H1 (cell line): Measurements from ENCODE around the gene GIPC2. TPM values are rescaled to one million over a fixed set of nuclear protein-coding genes. Genes with fewer than 3 reads are reported as not detected.

Experiments
- CTCF ChIA-PET: fragments of 300-600 bp; sonication (Branson Sonifier 250); formaldehyde crosslinking; loops from one replicate; lab custom pipeline; 2021; ENCODE audit not compliant: partially characterized antibody; lab: Charles Lee
- POLR2A ChIA-PET: fragments of 300-600 bp; sonication (Branson Sonifier 250); formaldehyde crosslinking; loops from one replicate; lab custom pipeline; 2021; ENCODE audit warnings: inconsistent platforms; ENCODE audit not compliant: partially characterized antibody; lab: Charles Lee
- DNase-seq, 2 experiments: peaks; one replicate each; pipeline versions ENCODE4 v3.0.0 to v3.0.0-alpha.2; 2010 to 2022; ENCODE audit warnings: low spot score in 2 of 2, low read depth in 1 of 2, mixed read lengths in 1 of 2
- FAIRE-seq: peaks from 2 replicates; lab custom pipeline; 2011; peaks lifted over from hg19 to GRCh38; lab: Jason Lieb, UNC
- H2AFZ ChIP-seq: 2 replicates; pipeline ENCODE4 v1.8.1; 2012; ENCODE audit warnings: low read length, inconsistent platforms
- H2AK5ac ChIP-seq: 2 replicates; pipeline ENCODE4 v1.6.1; 2013; ENCODE audit warnings: low read depth, low read length
- H2BK120ac ChIP-seq: replicated peaks from 2 replicates; pipeline ENCODE3; 2013; ENCODE audit warnings: low read depth, low read length, inconsistent platforms
- H2BK12ac ChIP-seq: 2 replicates; pipeline ENCODE4 v1.6.1; 2013; ENCODE audit warnings: low read depth, low read length
- H2BK15ac ChIP-seq: 2 replicates; pipeline ENCODE4 v1.6.1; 2013; ENCODE audit warnings: low read length
- H2BK20ac ChIP-seq: 2 replicates; pipeline ENCODE4 v1.6.1; 2013; ENCODE audit warnings: low read length
- H2BK5ac ChIP-seq: 2 replicates; pipeline ENCODE4 v1.6.1; 2013; ENCODE audit warnings: low read depth, low read length
- H3K14ac ChIP-seq: 2 replicates; pipeline ENCODE4 v1.6.1; 2013; ENCODE audit warnings: inconsistent platforms; ENCODE audit not compliant: insufficient read length
- H3K18ac ChIP-seq: 2 replicates; pipeline ENCODE4 v1.6.1; 2013; ENCODE audit warnings: low read length; ENCODE audit errors: extremely low read depth
- H3K23ac ChIP-seq: 2 replicates; pipeline ENCODE4 v1.6.1; 2013; ENCODE audit warnings: inconsistent platforms; ENCODE audit not compliant: insufficient read length
- H3K23me2 ChIP-seq: 2 replicates; pipeline ENCODE4 v1.6.1; 2013; ENCODE audit warnings: low read depth, low read length
- H3K27ac ChIP-seq: 2 replicates; pipeline ENCODE4 v1.6.1; 2011; ENCODE audit warnings: low read depth, low read length, inconsistent platforms
- H3K27me3 ChIP-seq, 4 experiments: replicated peaks in 1 of 4; 1 replicate in 1 of 4; 2 replicates in 3 of 4; pipeline versions ENCODE4 v1.6.1 to v1.8.1; 2011 to 2013; ENCODE audit warnings: low read length in 3 of 4, mild to moderate bottlenecking in 3 of 4, inconsistent platforms in 2 of 4, mixed read lengths in 2 of 4, moderate library complexity in 1 of 4; ENCODE audit not compliant: control insufficient read depth in 3 of 4, insufficient read depth in 3 of 4; ENCODE audit errors: extremely low read depth in 1 of 4
- H3K36me3 ChIP-seq, 4 experiments: 2 replicates each; pipeline versions ENCODE4 v1.6.1 to v1.8.1; 2011 to 2013; ENCODE audit warnings: mild to moderate bottlenecking in 4 of 4, low read length in 3 of 4, moderate library complexity in 2 of 4, control low read depth in 1 of 4, inconsistent platforms in 1 of 4; ENCODE audit not compliant: insufficient read depth in 4 of 4, control insufficient read depth in 2 of 4
- H3K4ac ChIP-seq: replicated peaks from 2 replicates; pipeline ENCODE3; 2013; ENCODE audit warnings: low read length, low read depth, mixed read lengths, inconsistent platforms; ENCODE audit not compliant: insufficient read length
- H3K4me1 ChIP-seq, 4 experiments: replicated peaks in 1 of 4; 1 replicate in 1 of 4; 2 replicates in 3 of 4; pipeline versions ENCODE4 v1.6.1 to v1.8.1; 2011 to 2013; ENCODE audit warnings: low read length in 3 of 4, inconsistent platforms in 2 of 4, mixed read lengths in 1 of 4; ENCODE audit not compliant: insufficient read depth in 4 of 4, control insufficient read depth in 3 of 4
- H3K4me2 ChIP-seq, 2 experiments: 2 replicates each; pipeline versions ENCODE4 v1.6.1 to v1.8.1; 2011 to 2013; ENCODE audit warnings: low read depth in 2 of 2, low read length in 2 of 2, control low read depth in 1 of 2, inconsistent platforms in 1 of 2, mild to moderate bottlenecking in 1 of 2; ENCODE audit not compliant: insufficient read depth in 1 of 2
- H3K4me3 ChIP-seq, 4 experiments: fragments of 200-600, 300-600 bp in 1 of 4; sonication (generic), shearing (Covaris generic), sonication (Bioruptor Twin) in 1 of 4; 2 replicates each; pipeline versions ENCODE4 v1.5.1 to v1.8.1; 2011 to 2016; ENCODE audit warnings: low read length in 4 of 4, low read depth in 3 of 4, control low read depth in 2 of 4, inconsistent platforms in 2 of 4, mild to moderate bottlenecking in 2 of 4, mixed read lengths in 1 of 4, moderate library complexity in 1 of 4; ENCODE audit not compliant: insufficient read depth in 2 of 4; ENCODE audit errors: extremely low read depth in 1 of 4
- H3K56ac ChIP-seq: replicated peaks from 2 replicates; pipeline ENCODE3; 2013; ENCODE audit warnings: low read depth, mild to moderate bottlenecking, mixed read lengths, low read length, inconsistent platforms; ENCODE audit not compliant: insufficient read length
- H3K79me1 ChIP-seq: 2 replicates; pipeline ENCODE4 v1.6.1; 2013; ENCODE audit warnings: low read depth, low read length, control low read depth
- H3K79me2 ChIP-seq, 2 experiments: 2 replicates each; pipeline versions ENCODE4 v1.6.1 to v1.8.1; 2012 to 2013; ENCODE audit warnings: low read length in 2 of 2, mild to moderate bottlenecking in 2 of 2, inconsistent platforms in 1 of 2; ENCODE audit not compliant: insufficient read depth in 2 of 2, control insufficient read depth in 1 of 2
- H3K9ac ChIP-seq, 4 experiments: replicated peaks in 1 of 4; 1 replicate in 1 of 4; 2 replicates in 3 of 4; pipeline versions ENCODE4 v1.6.1 to v1.8.1; 2011 to 2013; ENCODE audit warnings: low read depth in 3 of 4, low read length in 3 of 4, control low read depth in 2 of 4, mild to moderate bottlenecking in 2 of 4, moderate library complexity in 2 of 4, inconsistent platforms in 1 of 4; ENCODE audit errors: extremely low read depth in 1 of 4
- H3K9me3 ChIP-seq, 2 experiments: 2 replicates each; pipeline versions ENCODE4 v1.6.1 to v1.8.1; 2012 to 2013; ENCODE audit warnings: mild to moderate bottlenecking in 2 of 2, moderate library complexity in 2 of 2, control low read depth in 1 of 2, inconsistent platforms in 1 of 2, low read depth in 1 of 2, low read length in 1 of 2, mixed read lengths in 1 of 2; ENCODE audit not compliant: insufficient read depth in 2 of 2
- H4K20me1 ChIP-seq, 2 experiments: replicated peaks in 1 of 2; 2 replicates each; pipeline versions ENCODE3 to v1.8.1; 2011 to 2013; ENCODE audit warnings: inconsistent platforms in 2 of 2, low read length in 2 of 2, mild to moderate bottlenecking in 1 of 2; ENCODE audit not compliant: insufficient read depth in 2 of 2, control insufficient read depth in 1 of 2
- H4K5ac ChIP-seq: 2 replicates; pipeline ENCODE4 v1.6.1; 2013; ENCODE audit warnings: low read length, low read depth, mixed read lengths, inconsistent platforms; ENCODE audit not compliant: insufficient read length
- H4K8ac ChIP-seq: 2 replicates; pipeline ENCODE4 v1.8.0; 2013; ENCODE audit warnings: mild to moderate bottlenecking, moderate library complexity, low read length, inconsistent platforms; ENCODE audit not compliant: insufficient read depth; ENCODE audit errors: extremely low read depth
- H4K91ac ChIP-seq: replicated peaks from 2 replicates; pipeline ENCODE3; 2013; ENCODE audit warnings: low read length, mixed read lengths, inconsistent platforms; ENCODE audit not compliant: insufficient read length
- EZH2 ChIP-seq: fragments of 200-600 bp; sonication (generic); IDR thresholded peaks from 2 replicates; pipeline ENCODE4 v1.7.1; 2012; ENCODE audit warnings: low read depth, mild to moderate bottlenecking, moderate library complexity, low read length, inconsistent platforms; ENCODE audit not compliant: severe bottlenecking
- HDAC6 ChIP-seq: IDR thresholded peaks from one replicate; pipeline ENCODE4 v1.7.1; 2012; ENCODE audit warnings: low read depth, mild to moderate bottlenecking, inconsistent platforms, low read length, moderate library complexity
- RXRA ChIP-seq: IDR thresholded peaks from 2 replicates; pipeline ENCODE4 v1.6.1; 2011; ENCODE audit warnings: low read depth, mild to moderate bottlenecking, low read length, moderate library complexity; ENCODE audit not compliant: insufficient read depth
- SIX5 ChIP-seq: IDR thresholded peaks from 2 replicates; pipeline ENCODE4 v1.6.1; 2011; ENCODE audit warnings: mild to moderate bottlenecking, low read depth, low read length
- WGBS, 2 experiments: shearing (Covaris generic) in 1 of 2; methylation state at CpG; one replicate each; pipeline versions ENCODE4 v1.1.6 to v1.1.7; 2013 to 2015; ENCODE audit warnings: low lambda C conversion rate in 2 of 2, mixed read lengths in 2 of 2, inconsistent platforms in 1 of 2, low coverage in 1 of 2, missing lambda C conversion rate in 1 of 2; ENCODE audit not compliant: insufficient replicate concordance in 2 of 2, insufficient coverage in 1 of 2, insufficient read length in 1 of 2; ENCODE audit errors: extremely low coverage in 1 of 2, missing lambda C conversion rate in 1 of 2; 5-methylcytosine and 5-hydroxymethylcytosine counted together
- polyA plus RNA-seq, 7 experiments: library from polyadenylated mRNA; depleted of rRNA in 3 of 7; stranded (reverse) in 5 of 7; unstranded in 2 of 7; fragments of >200 nt in 5 of 7; fragments of 200-250 nt in 2 of 7; gene quantifications; 1 replicate in 5 of 7; 2 replicates in 1 of 7; 4 replicates in 1 of 7; pipeline versions ENCODE4 v1.2.1 to v1.2.3, GENCODE V29; 2011 to 2013; ENCODE audit warnings: missing spikeins in 2 of 7, mixed read lengths in 2 of 7
- total RNA-seq: library from RNA; stranded (reverse); fragmentation: NEBNext Ultra II Directional; extraction: Animal tissue kit (Norgen Biotek cat#: 25700); gene quantifications from 2 replicates; pipeline ENCODE4 v1.2.1, GENCODE V29; 2021

Gene GIPC2
- total and polyA plus RNA-seq, 2 of the 8 experiments (the other 6 are each of a cell fraction or from before 2014, with no cell fraction given): 0.29 to 0.69 TPM

GRCh38 chr1:78141531-78142231, 95.9 kb downstream of the GIPC2 start:
- TF ChIP-seq EZH2 (no peak), RXRA (no peak), SIX5 (no peak), HDAC6 (no peak)
- H4K91ac ChIP-seq: no peak overlapping the region
- no peaks in the 10 kb centered on the region; the same call in 1 of the 2 replicates for H3K23me2 ChIP-seq
- FAIRE-seq (no peak), DNase-seq (no peak)
- no peak overlapping the region for H3K4me2 ChIP-seq
- H2AK5ac ChIP-seq: no peak overlapping the region
- no peak overlapping the region for H3K4ac ChIP-seq
- H2BK12ac ChIP-seq: no peak overlapping the region
- H3K79me2 ChIP-seq: no peaks in the 10 kb centered on the region
- ChIA-PET POLR2A (interaction anchor here (0.8 kb wide), 1 partner anchor 234 kb away, joined by 3 read pairs; no protein-coding TSS in a partner anchor), CTCF (interaction anchor here (0.6 to 7.2 kb wide), 5 partner anchors 10 to 532 kb away, joined by 3 to 48 read pairs (median 3); no protein-coding TSS in a partner anchor)
- H4K20me1 ChIP-seq: no peaks in the 10 kb centered on the region
- H3K27me3 ChIP-seq: no peaks in the 10 kb centered on the region
- H2BK120ac ChIP-seq: no peak overlapping the region
- no peak overlapping the region for H3K56ac ChIP-seq
- no peak overlapping the region for H4K5ac ChIP-seq
- 92% methylated on average over 3 of the region's 3 CpGs; no CpG with 5 or more reads in 1 of the 2 experiments for WGBS, 2 experiments
- H3K79me1 ChIP-seq: no peaks in the 10 kb centered on the region
- H2BK5ac ChIP-seq: no peak overlapping the region
- H3K23ac ChIP-seq: no peak overlapping the region
- no peak overlapping the region for H3K4me3 ChIP-seq
- no peaks in the 10 kb centered on the region for H3K4me1 ChIP-seq
- H3K27ac ChIP-seq: no peak overlapping the region
- no peak overlapping the region for H3K9ac ChIP-seq
- H3K36me3 ChIP-seq: no peaks in the 10 kb centered on the region
- no peak overlapping the region for H2AFZ ChIP-seq
- no peak overlapping the region for H3K18ac ChIP-seq
- no peaks in the 10 kb centered on the region for H3K9me3 ChIP-seq
- H4K8ac ChIP-seq: no peak overlapping the region
- H2BK15ac ChIP-seq: no peak overlapping the region
- H2BK20ac ChIP-seq: no peak overlapping the region
- no peak overlapping the region for H3K14ac ChIP-seq
